HFF-Myc (cell line): Measurements from ENCODE around the gene LRRC9.

Experiments used
- DNase-seq: peaks from one replicate; pipeline ENCODE4 v3.0.0-alpha.2; 2011; ENCODE audit warnings: low read depth; ENCODE audit errors: extremely low read depth
- H3K4me3 ChIP-seq: replicated peaks from 2 replicates; pipeline ENCODE4 v1.5.1; 2011; ENCODE audit warnings: low read depth, mild to moderate bottlenecking, control low read depth, low read length
- CTCF ChIP-seq: IDR thresholded peaks from 2 replicates; pipeline ENCODE4 v1.5.1; 2012; ENCODE audit warnings: mild to moderate bottlenecking, low read depth, low read length, control low read depth; ENCODE audit errors: missing control alignments

The LRRC9 gene

GRCh38 chr14:59919570-59920377, at the start of gene LRRC9:
LRRC9 (plus strand) TSS chr14:59920144.
- no peak within 1 kb of the TSS for H3K4me3 ChIP-seq
- no peak for DNase-seq

GRCh38 chr14:59870277-59871165, 49.4 kb upstream of the LRRC9 start, which contains the start of gene RTN1:
RTN1 (minus strand) TSS chr14:59870776; CDS start chr14:59870630, 146 bp downstream.
- no peak for DNase-seq
- peak within 1 kb of the TSS; percentile 27 for H3K4me3 ChIP-seq
- TF ChIP-seq CTCF, result no peak

More at GRCh38 chr14:59919570-59920377, at the start of gene LRRC9:
- TF ChIP-seq CTCF, result no peak

GRCh38 chr14:59871166-59871495, 48.8 kb upstream of the LRRC9 start:
- no peak for DNase-seq
- peak overlapping the region; percentile 27 for H3K4me3 ChIP-seq
- no peak for TF ChIP-seq CTCF

- DNase-seq, result no peak
- H3K4me3 ChIP-seq, result no peak overlapping the region
- peak; percentile 35 for TF ChIP-seq CTCF
These were observed 37.0 kb upstream of the LRRC9 start for GRCh38 chr14:59882957-59883356.

- DNase-seq, result no peak
- H3K4me3 ChIP-seq, result no peak overlapping the region
- no peak for TF ChIP-seq CTCF
These were observed 29.3 kb upstream of the LRRC9 start for GRCh38 chr14:59890676-59891075.

- DNase-seq, result no peak
- TF ChIP-seq CTCF, result no peak
- no peak overlapping the region for H3K4me3 ChIP-seq
These were observed 24.2 kb upstream of the LRRC9 start for GRCh38 chr14:59895721-59896120.
